ENCODE measurements around the gene ERCC5. TPM values are rescaled to one million over a fixed set of nuclear protein-coding genes. Genes with fewer than 3 reads are reported as not detected.

ERCC5 gene
- total RNA-seq, 6 experiments from 2014 or later = 21.6 to 47.4 (median 29.2) TPM

- H3K4me3 ChIP-seq = no peak overlapping the region
- no peak overlapping the region for H3K27ac ChIP-seq
- peak in 1 of 4 donors; percentile 17 for ATAC-seq
- H3K36me3 ChIP-seq = peaks cover 0 to 33% (median 13%) of the 10 kb centered on the region in 4 donors
- no peaks in the 10 kb centered on the region for H3K4me1 ChIP-seq
- intact Hi-C loops (cut with DNase I) = no loop called here
- TF ChIP-seq, protein P1, sequence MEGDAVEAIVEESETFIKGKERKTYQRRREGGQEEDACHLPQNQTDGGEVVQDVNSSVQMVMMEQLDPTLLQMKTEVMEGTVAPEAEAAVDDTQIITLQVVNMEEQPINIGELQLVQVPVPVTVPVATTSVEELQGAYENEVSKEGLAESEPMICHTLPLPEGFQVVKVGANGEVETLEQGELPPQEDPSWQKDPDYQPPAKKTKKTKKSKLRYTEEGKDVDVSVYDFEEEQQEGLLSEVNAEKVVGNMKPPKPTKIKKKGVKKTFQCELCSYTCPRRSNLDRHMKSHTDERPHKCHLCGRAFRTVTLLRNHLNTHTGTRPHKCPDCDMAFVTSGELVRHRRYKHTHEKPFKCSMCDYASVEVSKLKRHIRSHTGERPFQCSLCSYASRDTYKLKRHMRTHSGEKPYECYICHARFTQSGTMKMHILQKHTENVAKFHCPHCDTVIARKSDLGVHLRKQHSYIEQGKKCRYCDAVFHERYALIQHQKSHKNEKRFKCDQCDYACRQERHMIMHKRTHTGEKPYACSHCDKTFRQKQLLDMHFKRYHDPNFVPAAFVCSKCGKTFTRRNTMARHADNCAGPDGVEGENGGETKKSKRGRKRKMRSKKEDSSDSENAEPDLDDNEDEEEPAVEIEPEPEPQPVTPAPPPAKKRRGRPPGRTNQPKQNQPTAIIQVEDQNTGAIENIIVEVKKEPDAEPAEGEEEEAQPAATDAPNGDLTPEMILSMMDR (IDR thresholded peaks at IDR 0.05) = no peak
- TF ChIP-seq POLR2A (IDR thresholded peaks at IDR 0.05) = no peak
- H3K9me3 ChIP-seq = no peaks in the 10 kb centered on the region
- WGBS (ENCODE audit: insufficient coverage, low coverage, low lambda C conversion rate, missing lambda C conversion rate) = 59% methylated on average over 5 of the region's 5 CpGs
- no peaks in the 10 kb centered on the region for H3K27me3 ChIP-seq
- no peak for DNase-seq
Measured at GRCh38 chr13:102878481-102878880, 32.6 kb downstream of the ERCC5 start.

GRCh38 chr13:102879793-102880499, 34.1 kb downstream of the ERCC5 start:
- no peak for ATAC-seq

GRCh38 chr13:102881819-102882686, 36.2 kb downstream of the ERCC5 start:
- DNase-seq (peak in 1 of 3 donors; percentile 68), ATAC-seq (peak; percentile 40 to 82 (median 52))
- Histone ChIP-seq H3K4me1 (no peaks in the 10 kb centered on the region), H3K27me3 (no peaks in the 10 kb centered on the region), H3K36me3 (peaks cover 0 to under 1% (median 0%) of the 10 kb centered on the region in 4 donors), H3K9me3 (no peaks in the 10 kb centered on the region), H3K4me3 (no peak overlapping the region), H3K27ac (no peak overlapping the region)
- TF ChIP-seq, protein P1 (IDR thresholded peaks at IDR 0.05) = no peak
- TF ChIP-seq POLR2A (IDR thresholded peaks at IDR 0.05) = no peak
- 31% methylated on average over 4 of the region's 4 CpGs for WGBS (ENCODE audit: insufficient coverage, low coverage, low lambda C conversion rate, missing lambda C conversion rate)
- intact Hi-C loops (cut with DNase I) = no loop called here

More at GRCh38 chr13:102879793-102880499, 34.1 kb downstream of the ERCC5 start:
- TF ChIP-seq, protein P1 (IDR thresholded peaks at IDR 0.05) = no peak
- TF ChIP-seq POLR2A (IDR thresholded peaks at IDR 0.05) = no peak
- no peak for DNase-seq
- Histone ChIP-seq H3K4me1 (no peaks in the 10 kb centered on the region), H3K27ac (no peak overlapping the region), H3K27me3 (no peaks in the 10 kb centered on the region), H3K9me3 (no peaks in the 10 kb centered on the region), H3K36me3 (peaks cover 0 to 18% (median 8%) of the 10 kb centered on the region in 4 donors), H3K4me3 (no peak overlapping the region)
- WGBS (ENCODE audit: insufficient coverage, low coverage, low lambda C conversion rate, missing lambda C conversion rate) = 87% methylated on average over 11 of the region's 13 CpGs
- intact Hi-C loops (cut with DNase I) = no loop called here

- H3K27ac ChIP-seq = no peak overlapping the region
- H3K27me3 ChIP-seq = no peaks in the 10 kb centered on the region
- H3K4me3 ChIP-seq = no peak overlapping the region
- peaks cover 0 to 4% (median 2%) of the 10 kb centered on the region in 4 donors for H3K4me1 ChIP-seq
- no peak for DNase-seq
- 42% methylated on average over 2 of the region's 2 CpGs for WGBS (ENCODE audit: insufficient coverage, low coverage, low lambda C conversion rate, missing lambda C conversion rate)
- no peak for ATAC-seq
- TF ChIP-seq POLR2A (IDR thresholded peaks at IDR 0.05) = no peak
- TF ChIP-seq, protein P1 (IDR thresholded peaks at IDR 0.05) = no peak
- intact Hi-C loops (cut with DNase I) = no loop called here
- H3K9me3 ChIP-seq = no peaks in the 10 kb centered on the region
- H3K36me3 ChIP-seq = no peaks in the 10 kb centered on the region
Measured at GRCh38 chr13:102892503-102892902, 46.7 kb downstream of the ERCC5 start.
